Activated CD8-positive, alpha-beta memory T cell treated with anti-CD3 and anti-CD28 coated beads for 24 hours (primary cell): ENCODE data around the gene B4GALT5.

Experiments
- DNase-seq: peaks from one replicate; pipeline ENCODE4 v3.0.0-alpha.2; 2020

B4GALT5 gene

DNA sequence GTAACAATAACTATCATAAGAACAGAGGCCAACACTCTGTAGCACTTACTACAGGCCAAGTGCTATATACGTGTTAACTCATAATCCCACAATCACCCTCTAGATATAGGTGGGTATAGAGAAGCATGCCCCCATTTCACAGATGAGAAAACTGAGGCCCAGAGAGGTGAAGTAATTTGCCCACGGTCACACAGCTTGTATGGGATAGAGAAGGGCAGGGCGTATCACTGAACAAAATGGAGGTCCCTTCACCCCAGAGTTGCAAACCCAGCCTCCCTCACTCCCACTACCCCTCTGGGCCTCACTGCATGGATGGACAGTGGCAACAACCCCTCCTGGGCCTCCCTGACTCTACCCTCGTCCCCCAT lies 113.9 kb downstream of the B4GALT5 start:
- no peak for DNase-seq

DNA sequence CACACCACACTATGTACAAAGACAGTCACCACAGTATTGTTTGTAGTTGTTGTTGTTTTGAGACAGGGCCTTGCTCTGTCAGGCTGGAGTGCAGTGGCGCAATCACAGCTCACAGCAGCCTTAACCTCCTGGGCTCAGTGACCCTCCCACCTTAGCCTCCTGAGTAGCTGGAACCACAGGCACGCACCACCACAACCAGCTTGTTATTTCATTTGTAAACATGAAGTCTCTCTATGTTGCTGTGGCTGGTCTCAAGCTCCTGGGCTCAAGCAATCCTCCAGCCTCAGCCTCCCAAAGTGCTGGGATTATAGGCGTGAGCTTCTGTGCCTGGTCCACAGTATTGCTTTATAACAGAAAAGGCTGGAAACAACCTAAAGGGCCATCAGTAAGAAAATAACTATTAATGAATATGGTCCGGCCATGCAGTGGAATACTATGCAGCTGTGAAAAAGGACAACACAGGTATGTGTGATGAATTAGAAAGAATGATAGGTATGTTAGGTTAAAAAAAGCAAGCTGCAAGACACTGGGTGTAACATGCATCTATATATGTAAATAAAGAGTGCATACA lies 115.8 kb downstream of the B4GALT5 start:
- DNase-seq, result no peak

DNA sequence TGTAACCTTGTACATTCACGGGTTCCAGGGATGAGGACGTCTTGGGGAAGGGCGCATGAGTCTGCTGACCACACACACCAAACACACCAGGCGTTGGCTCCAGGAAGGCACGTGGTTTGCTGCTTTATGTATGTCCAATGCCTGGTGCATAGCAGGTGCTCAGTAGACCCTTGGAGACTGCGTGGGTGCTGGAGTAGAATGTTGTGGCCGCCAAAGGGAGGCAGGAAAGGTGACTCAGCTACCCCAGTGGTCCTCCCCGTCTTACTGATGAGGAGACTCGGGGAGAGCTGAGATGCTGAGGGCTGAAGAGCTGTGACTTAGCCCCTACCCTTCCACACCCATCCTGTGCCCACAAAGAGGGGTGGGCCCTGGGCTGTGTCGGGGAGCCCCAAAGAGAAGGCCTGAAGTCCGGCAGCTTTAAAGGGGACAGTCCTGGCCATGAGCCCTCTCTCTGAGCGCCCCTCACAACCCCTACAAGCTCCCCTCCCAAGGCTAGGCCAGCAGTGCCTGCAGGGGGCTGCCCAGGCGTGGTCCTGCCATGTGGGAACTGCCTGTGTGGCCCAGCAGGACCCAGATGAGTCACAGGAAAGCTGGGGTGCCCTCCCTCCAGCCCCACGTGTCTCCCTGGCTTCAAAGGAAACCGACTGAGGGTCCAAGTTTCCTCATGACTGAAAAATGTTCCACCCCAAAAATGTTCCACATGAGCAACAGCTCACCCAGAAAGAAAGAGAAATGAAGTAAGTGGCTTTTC lies 117.7 kb downstream of the B4GALT5 start:
- DNase-seq, result peak; percentile 86

DNA sequence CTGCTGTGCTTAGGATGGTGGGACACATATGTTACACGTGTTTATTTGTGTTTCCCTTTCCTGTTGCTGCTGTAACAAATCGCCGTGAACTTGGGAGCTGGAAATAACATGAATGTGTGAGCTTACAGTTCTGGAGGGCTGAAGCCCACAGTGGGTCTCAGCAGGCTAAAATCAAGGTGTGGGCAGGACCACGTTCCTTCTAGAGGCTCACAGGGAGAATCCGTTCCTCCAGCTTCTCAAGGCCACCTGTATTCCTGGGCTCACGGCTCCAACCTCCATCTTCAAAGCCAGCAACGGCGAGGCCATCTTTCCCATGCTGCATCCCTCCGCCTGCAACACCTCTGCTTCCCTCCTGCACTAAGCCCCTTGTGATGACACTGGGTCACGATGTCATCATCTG lies 118.3 kb downstream of the B4GALT5 start:
- DNase-seq, result no peak

DNA sequence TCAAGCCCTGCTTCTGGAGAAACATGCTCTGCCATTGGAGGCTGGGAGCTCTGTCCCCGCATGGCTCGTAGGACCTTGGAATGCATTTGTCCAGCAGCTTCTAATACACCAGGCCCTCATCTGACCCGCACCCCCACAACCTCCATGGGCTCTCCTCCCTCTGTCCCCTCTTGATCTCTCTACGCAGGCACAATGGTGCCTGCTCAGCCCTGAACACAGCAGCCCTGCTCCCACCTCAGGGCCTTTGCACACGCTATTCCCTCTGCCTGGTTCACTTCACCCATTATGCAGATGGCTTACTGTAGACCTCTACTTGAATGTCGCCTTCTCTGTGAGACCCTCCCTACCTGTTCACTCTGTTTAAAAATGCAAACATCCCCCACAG lies 118.8 kb downstream of the B4GALT5 start:
- no peak for DNase-seq

DNA sequence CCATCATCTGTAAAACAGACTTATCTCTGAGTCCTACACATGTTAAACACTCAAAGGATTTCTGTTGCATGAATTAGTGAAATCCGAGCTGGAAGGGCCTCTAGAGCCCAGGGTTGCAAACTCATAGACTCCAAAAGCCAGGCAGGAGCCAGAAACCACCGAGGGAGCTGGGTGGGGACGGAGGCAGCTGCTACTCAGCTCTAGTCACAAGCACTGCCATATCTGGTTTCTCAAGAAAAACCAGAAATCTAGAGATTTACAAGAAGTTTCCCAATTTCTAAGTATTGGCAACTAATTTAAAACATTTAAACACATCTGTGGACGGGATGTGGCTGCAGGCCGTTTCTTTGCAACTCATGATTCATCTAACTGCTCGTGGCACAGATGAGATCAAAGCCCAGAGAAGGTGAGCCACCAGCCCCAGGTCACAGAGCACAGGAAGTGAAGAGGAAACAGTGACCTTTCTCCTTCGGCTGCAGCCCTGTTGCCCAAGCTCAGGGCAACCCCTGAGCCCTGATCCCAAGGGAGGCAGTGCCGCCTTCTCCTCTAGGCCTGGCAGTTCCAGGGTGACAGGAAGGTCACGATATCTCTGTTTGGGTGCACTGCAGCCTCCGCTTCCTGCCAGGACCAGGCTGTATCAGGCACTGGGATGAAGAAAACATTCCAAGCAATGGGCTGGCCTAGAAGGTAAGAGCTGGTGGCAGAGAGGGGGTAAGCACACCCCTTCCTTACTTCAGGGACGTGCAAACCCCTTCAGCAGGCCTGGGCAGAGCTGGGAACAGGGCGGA lies 119.3 kb downstream of the B4GALT5 start:
- DNase-seq, result peak; percentile 80

DNA sequence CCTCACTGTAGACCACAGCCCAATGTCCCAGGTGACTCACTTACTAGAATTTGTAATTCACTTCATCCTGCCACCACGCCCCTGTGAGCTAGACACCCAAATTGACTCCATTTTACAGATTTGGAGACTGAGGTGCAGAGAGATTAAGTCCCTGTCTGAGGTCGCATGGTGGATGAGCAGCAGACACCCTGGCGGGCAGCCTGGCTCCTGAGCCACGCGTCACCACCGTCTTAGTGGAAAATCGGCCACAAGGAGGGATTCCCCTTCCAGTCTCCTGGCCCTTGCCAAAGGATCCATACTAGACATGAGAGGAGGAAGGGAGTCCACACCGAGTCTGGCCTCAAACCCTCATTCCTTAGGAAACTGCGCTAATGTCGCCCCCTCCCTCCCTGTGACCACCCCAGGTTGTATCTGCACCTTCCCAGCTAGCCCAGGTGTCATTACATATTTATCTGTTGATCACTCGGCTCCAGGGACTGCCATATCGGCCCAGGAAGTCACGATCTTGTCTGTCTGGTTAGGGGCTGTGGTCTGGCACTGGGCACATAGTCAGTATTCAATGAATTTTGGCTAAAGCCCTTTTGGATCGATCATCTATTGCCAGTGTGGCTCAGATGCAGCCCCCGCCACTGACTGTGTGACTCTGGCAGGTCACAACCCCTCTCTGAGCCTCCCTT lies 120.1 kb downstream of the B4GALT5 start:
- DNase-seq, result no peak

DNA sequence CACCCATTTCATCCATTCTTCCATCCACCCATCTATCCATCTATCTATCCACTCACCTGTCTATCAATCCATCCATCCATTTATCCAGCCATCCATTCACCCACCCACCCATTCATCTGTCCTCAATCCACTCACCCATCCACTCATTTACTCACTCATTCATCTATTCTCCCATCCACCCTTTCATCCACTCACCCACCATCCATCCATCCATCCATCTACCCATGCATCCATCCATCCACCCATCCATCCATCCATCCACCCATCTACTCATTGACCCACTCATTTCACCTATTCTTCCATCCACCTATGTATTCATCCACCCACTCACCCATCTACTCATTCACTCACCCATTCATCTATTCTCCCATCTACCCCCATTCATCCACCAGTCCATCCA lies 121.6 kb downstream of the B4GALT5 start:
- DNase-seq, result no peak

DNA sequence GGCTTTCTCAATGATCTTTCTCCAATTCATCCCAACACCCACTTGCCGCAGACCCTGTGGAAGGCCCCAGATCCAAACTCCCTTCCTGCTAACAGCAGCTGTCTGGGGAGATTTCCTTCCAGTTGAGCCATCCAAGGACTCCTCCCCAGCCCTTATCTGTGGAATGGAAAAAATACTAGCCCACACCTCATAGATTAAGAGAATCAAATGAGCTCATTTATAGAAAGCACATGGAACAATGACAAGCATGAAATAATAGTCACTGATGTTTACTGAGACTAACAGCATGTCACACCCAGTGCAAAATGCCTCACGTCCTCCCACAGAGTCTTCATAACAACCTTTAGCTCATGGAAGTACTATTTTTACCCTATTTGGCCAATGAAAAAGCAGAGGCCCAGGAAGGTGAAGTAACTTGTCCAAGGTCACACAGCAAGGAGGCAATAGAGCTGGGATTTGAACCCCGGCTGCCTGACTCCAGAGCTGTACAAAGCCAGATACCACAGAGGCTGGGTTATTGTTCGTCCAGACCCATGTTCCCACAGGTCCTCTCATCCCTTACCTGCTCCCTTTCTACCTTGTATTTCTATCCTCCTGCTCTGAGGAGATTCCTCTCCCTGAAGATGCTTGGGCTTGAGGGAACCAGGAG lies 122.3 kb downstream of the B4GALT5 start:
- DNase-seq, result no peak

DNA sequence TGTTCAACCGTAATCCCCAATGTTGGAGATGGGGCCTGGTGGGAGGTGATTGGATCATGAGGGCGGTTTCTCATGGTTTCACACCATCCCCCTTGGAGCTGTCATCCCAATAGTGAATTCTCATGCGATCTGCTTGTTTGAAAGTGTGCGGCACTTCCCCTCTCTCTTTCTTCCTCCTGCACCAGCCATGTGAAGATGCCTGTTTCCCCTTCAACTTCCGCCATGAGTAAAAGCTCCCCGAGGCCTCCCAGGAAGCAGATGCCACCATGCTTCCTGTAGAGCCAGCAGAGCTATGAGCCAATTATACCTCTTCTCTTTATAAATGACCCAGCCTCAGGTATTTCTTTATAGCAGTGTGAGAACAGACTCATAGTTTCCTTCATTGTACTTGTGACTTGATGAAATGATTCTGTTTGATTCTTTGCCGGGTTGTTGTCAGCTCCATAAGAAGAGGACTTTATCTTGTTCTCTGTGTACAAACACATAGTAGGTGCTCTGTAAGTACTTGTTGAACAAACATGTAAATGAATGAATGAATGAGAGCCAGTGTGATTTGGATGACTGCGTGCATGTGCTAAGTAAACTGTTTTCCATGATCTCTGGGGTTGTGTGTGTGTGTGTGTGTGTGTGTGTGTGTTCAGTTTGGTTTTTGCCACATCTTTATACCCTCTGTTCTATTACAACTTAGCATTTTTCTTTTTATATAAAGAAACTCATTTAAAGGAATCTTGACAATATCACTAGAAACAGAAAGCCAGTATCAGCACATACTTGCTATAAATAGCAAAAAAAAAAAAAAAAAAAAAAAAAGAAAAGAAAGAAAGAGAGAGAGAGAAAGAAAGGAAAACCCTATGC lies 123.3 kb downstream of the B4GALT5 start:
- DNase-seq, result no peak

DNA sequence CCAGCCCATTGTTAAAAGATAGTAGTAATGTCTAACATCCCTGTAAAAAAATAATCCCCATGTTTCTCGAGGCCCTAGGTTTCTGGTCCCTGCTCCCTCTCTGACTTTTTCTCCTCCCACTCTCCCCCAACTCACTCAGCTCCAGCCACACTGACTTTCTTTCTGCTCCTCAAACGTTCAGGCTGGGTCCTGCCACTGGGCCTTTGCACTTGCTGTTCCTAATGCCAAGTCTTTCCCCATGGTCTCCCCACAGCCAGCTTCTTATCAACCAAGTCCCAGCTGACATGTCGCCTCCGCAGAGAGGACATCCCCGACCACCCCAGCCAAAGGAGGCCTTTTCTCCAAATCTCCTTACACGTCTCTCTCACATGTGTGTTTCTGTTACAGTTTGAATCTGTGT lies 123.9 kb downstream of the B4GALT5 start:
- DNase-seq, result no peak

DNA sequence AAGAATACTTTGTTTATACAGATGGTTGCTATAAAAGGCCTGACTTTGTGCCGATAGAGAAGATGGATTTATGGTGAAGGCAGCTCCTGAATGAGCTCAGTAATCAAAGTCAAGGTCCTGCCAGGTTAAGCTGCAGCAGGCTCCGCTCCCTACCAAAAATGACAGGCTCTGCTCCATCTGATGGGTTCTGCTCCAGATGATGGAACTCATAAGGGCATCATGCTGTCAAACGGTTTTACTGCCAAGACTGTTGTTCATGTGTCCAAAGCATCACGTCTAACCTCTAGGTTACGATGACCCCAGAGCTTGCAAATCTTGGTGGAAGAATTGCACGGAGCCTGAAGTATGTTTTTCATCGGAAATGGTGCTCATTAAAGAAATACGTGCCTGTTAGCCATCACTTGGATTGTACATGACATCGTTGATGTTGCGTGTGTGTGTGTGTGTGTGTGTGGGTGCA lies 126.5 kb downstream of the B4GALT5 start:
- no peak for DNase-seq

DNA sequence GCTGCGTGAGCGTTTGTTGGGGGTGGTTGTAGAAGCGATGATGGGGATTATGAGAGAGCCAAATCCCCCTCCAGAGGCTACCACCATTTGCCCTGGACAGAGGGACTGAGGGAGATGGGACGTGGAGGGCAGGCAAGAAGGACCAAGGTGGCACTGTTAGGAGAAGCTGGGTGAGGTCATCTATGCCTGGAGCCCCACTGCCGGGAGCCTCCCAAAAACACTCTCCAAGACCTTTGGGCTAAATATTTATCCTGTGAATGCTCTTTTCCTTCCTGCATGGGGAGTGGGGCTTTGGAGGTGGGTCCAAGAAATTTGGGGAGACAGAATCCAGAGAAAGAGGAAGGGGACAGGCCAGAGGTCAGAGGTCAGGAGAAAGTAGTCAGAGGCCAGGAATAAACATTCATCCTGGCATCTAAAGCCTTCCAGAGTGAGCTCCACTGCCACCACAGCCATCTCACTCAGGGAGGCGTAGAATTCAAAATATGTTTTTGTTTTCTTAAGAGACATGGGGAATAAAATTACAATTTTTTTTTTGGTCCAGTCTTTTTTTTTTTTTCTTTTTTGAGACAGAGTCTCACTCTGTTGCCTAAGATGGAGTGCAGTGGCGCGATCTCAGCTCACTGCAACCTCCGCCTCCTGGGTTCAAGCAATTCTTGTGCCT lies 128.0 kb downstream of the B4GALT5 start:
- DNase-seq, result no peak

DNA sequence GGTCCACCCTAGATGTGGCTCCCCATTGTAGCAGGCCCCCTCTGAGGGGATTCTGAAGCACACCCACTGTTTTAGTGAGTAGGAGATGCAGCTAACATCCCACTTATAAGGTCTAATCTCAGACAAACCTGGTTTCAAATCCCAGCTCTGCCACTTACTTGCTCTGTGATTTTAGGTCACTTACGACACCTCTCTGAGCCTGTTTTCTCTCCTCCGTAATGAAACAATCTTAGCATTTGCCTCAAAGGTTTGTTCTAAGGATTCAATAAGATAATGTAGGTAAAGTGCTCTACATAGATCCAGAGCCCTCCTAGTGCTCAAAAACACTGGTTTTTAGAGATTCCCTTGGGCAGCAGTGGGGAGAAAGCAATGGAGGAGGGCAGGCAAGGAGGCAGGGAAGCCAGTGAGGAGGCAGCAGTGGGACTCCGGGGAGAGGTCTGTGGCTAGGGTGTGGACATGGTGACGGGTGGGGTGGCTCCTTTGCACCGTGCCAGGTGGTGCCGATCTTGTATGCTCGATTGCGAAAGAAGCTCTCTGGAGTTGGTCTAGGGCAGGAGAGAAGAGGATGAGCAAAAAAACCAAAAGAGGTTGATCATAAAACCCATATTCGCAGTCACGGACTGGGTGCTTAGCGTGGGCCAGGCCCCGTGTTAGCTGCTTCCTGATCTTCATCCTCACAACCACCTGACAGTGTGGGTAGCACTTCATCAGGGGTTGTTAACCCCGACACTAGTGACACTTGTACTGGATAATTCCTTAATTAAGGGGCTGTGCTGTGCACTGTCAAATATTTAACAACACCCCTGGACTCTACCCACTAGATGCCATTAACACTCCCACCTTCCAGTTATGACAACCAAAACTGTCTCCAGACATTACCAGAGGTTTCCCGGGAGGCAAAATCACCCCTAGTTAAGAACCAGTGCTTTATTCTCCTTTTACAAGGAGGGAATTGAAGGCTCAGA lies 129.0 kb downstream of the B4GALT5 start:
- no peak for DNase-seq

DNA sequence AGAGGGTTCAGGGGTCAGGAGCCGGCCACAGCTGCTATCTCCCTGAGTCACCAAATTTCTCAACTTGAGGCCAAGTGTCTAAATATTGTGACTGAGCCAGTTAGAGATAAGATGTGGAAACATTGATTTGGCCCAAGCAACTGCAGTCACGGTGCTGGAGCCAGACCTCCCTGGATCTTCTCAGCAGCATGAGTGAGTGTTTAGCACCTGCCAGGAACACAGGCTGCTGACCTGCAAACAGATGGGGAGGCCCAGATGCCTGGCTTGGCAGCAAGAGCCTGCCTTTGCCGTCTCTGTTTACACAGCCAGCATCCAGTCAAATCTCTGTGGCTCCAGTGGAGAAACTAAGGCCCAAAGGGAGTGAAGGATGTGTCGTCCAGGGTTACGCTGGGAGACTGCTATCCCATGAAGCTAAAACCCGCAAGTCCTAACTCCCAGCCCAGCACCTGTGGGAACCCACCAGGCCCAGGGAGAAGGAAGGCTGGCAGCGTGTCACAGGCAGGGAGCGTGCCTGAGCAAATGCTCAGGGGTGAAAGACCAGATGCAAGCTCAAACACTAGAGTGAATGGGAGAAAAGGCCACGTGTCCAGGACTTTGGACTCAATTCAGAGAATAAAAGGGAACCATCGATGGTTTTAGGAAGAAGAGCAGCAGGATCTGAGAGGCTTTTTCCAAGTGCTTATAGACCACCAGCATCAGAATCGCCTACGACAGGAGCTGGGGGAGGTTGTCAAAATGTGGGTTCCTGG lies 129.8 kb downstream of the B4GALT5 start:
- no peak for DNase-seq

DNA sequence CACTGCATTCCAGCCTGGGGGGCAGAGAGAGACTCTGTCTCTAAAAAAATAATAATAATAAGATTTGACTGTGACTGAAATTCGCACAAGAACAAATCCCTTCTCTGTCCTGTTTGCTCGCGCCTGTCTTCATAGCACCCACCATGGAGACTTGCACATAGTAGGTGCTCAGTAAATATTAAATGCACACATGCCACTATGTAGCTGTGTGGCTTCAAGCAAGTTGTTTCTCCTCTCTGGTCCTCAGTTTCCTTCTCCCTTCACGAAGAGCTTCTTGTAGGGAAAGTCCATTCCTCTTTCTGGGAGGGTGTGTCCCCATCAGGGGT lies 130.4 kb downstream of the B4GALT5 start:
- DNase-seq, result no peak
